Effector CD8-positive, alpha-beta T cell (primary cell): ENCODE measurements around the gene PDZD2.
"Not testable (repeated sequence)": the region's sequence is repeated elsewhere in the genome, so short reads cannot be mapped to it uniquely, and the experiment has no call there.

ENCODE experiments used
- DNase-seq: peaks from one replicate; lab custom pipeline; 2025; lab: John Stamatoyannopoulos, UW

The PDZD2 gene

DNA sequence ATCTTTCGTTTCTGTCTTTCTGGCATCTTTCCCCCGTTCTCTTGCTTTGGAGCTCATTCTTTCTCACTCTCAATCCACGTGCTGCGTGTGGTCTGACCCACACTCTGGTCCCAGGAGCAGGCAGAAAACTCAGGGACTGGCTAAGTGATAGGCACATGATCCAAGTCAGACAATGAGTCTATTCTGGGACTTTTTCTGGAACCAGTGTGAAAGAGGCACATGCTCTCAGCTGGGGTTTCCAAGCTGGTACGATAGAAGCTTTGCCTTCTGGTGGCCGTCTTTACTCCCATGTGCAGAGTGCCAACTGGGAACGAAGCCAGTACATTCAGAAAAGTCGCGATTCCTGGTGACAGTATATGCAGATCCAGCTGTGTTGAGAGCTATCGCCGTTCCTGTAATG lies 94.4 kb downstream of the PDZD2 start:
- DNase-seq: no peak

DNA sequence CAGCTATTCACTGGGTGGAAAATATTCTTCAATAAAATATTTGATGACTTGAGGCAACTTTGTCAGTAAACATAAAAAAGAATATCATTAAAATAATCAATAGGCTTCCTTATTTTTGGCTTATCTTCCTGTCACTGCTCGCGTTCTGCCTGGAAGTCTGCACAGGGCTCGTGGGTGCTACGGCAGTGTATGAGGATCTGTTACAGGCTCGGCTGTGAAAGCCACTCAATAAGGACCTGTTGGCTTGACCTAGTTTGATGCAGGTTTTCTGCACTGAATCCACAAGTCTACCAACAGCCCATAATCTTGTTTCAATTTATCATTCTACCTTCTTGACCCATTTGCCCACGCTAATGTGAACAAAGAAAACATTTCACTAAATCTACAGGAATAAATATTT lies 97.2 kb downstream of the PDZD2 start:
- DNase-seq: no peak

DNA sequence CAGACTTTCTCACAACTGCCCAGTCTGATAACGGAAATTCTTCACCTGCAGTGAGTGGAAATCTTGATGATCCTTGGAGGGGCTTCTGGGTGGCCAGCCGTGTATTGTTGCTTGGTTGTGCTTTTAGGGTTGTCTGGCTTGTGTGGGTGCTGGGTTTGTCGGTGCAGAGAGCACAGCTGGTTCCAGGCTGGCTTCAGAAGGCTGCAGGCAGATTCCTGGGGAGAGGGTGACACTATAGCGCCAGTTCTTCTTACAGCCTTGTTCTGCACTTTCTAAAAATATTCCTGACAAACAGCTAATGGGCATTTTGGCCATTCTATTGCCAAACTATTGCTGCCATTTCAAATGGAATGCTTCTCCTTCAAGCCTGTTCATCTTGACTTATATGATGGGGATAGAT lies 99.3 kb downstream of the PDZD2 start:
- no peak for DNase-seq

DNA sequence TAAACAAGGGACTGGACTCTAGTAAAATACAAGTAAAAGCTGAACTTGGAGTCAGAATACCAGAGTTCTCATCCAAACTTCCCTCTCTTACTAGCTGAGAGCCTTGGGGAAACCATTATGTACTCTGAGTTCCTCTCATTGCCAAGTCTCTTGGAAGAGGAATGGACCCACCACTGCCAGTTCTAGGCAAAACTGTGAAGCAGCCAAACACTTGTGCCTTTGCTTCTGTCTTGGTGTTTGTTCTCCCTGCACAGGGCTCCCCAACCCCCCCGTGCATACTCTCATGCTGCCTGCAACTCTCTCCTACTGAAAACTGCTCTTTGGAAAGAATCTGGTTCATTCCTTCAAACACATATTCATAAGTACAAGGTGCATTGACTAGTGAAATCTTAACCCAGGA lies 102.6 kb downstream of the PDZD2 start:
- DNase-seq: no peak

DNA sequence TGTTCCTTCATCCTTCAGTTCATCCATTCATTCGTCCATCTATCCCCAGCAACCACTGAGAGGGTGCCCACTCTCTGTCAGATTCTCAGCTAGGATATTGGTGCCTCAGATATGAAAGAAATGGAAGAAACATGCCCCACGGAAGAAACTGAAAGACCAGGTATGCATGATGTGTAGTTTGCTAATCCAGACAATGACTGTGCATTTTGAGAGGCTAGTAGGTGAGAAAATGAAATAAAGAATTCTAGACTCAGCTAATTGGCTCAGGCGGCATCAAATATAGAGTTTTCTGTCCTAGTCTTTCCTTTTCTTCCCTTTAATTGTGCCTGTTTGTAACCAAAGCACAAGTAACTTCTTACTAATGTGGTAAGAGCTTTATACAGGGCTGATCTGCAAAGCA lies 104.7 kb downstream of the PDZD2 start:
- no peak for DNase-seq

DNA sequence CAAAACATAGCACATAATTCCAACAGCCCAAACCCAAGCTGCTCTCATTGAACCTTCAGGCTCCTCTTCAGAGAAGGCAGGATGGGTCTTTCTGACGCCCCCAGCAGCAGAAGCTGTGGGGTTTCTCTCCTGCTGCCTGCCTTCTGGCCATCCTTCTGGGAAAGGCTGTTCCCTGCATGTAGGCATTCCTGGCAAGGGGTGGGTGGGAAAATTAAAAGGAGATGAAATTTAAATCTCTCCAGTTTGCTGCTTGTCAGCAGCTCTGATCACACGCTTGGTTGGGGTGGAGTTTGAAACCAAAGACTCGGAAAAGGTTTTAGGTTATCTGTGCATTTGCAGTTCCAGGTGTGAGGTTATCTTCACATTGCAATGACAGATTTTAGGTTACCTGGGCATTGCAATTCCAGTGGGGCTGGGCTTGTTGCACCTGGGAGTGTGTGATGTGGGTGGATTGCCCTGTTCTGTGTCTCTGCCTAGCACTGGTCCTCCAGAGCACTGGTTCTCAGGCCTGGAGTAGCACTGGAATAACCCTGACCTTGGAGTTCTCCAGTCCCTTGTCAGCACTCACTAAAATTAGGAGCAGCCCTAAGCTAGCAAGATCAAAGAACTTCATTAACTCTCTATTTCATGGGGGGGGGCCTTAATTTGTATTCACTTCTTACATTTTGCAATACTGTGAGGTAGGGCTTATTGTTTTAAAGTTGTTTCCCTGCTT lies 109.7 kb downstream of the PDZD2 start:
- no peak for DNase-seq

DNA sequence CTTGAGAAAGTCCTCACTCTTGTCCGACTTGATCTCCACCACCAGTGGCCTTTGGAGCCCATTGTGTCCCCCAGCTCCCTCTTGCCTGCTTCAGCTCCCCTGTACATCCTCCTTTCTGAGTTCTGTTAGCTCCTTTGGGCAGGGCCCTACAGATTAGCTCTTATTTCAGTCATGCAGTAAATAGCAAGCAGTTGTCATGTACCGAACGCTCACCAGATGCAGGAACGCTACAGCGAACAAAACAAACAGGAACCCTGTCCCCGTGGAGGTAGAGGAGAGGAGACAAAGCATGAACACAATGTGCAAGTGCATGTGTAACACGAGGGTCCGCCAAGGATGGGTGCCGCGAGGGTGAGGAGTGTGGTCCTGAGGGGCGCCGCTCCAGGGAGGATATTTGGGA lies 111.3 kb downstream of the PDZD2 start:
- no peak for DNase-seq

DNA sequence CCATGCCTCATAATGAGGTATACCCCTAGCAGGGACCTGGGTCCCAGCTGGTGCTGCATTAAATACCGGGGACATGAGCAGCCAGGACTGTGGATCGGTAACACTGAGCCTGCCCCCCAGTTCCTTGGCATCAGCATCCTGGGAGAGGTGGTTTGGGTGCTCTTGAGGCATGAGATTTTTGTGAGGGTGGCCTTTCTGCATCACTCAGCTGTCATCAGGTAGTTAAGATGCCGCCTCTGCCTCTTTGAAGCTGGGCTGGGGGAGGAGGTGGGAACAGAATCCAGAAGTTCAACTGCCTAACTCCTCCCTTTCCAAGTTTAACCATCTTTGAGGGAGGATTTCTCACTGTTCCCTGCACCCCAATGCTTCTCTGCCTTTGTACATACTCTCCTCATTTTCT lies 112.7 kb downstream of the PDZD2 start:
- DNase-seq: no peak

DNA sequence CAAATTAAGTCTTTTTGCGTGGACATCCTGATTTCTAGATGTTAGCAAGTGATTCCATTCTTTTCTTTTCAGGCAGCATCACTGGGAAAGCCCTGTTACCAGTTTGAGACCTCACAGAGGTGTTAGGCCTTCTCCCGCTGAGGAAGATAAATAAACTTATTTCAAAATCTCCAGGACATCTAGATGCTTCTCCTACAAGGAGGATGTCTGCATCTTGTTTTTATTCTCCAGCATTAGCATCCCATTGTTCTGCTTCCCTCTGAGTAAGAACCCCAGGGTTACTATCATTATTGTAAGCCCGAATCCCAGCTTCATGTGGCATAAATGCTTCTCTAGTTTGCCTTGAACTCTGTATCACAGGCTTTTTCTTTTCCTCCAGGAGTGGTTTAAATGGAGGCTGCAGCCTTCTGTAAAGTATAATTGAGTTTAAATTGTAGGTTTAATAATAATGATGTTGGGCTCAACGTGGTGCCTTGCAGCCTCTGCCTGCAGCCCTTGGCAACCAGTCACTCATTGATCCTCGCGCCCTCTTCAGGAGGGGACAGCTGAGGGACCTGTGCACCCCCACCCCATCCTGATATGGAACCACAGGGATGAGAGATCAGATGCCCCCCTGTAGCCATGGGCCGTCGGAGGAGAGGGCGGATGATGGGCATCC lies 114.9 kb downstream of the PDZD2 start:
- DNase-seq: no peak

DNA sequence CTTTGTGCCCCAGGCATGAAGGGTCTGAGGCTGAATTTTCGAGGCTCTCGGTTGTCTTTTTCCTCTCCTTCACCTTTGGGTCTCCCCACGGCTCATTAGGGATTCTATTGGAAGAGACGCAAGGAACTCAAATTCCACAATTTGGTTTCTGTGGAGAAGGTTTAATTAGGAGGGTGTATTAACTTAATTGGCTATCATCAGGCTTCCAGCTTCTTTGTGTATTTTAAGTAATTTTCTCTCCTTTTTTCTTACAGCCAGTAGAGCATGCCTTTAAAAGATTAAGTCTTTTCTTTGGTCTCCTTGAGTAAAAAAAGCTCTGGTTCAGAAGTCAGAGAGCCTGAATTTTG lies 115.4 kb downstream of the PDZD2 start:
- no peak for DNase-seq

DNA sequence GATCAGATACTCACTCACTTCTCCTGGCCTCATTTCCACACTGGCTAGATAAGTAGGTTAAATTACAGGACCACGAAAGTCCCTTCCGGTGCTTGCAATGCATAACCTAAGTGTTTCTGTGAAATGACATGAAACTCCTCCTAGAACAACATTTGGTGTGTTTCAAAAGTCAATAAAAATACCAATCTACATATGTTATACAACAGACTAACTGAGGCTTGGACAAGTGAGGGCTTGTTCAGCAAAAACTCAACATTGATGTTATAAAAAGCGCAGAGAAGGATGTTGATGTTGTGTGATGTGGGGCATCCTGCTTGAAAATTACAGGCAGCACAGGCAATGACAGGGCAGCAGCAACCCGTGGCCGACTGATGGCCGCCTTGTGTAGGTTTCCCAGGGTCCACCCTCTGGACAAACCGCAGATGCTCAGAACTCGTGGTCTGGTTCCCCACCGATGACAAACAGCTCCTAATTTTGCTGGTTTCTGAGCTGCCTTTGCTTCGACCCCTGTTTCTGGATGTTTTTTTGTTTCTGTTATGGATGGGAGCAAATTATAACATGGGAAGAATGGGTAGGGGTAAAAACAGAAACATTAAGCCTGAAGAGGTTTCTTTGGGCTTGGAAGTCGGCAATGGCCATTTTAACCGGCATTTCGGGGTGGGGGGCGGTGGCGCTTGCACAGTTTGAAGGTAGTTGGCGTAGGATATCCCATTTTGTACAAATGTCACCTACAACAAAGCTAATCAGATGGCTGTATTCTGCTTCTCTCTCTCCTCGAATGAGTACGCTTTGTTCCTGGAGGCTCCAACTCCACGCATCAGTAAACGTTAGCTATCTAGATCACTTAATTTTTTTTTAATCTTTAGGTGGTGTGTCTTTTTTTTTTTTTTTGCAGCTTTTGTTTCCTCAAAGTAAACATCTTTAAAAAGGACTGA lies 116.1 kb downstream of the PDZD2 start:
- DNase-seq: no peak

DNA sequence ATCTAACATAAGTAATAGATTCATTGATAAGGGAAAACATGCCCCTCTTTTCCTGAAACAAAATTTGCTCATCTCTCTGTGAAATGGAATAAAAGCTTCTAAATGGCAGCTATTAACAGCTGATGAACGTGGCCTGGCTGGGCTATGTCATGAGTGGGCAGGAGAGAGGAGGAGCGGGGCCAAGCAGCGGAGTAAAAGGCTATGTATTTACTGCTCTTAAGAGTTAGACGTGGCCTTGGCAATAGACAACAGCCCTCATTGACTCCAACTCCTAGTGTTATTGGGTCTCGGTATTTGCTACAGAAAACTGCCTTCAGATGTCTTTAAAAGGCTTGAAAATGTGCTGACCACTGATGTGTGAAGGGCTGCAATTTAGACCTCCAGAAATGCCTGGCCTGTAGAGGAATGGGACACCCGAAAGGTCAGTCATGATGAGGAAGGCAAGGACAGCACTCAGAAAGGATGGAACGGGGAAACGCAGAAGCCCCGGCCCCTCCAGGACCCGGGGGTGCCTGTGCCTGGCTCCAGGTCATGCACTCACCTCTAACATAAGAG lies 116.8 kb downstream of the PDZD2 start:
- no peak for DNase-seq

DNA sequence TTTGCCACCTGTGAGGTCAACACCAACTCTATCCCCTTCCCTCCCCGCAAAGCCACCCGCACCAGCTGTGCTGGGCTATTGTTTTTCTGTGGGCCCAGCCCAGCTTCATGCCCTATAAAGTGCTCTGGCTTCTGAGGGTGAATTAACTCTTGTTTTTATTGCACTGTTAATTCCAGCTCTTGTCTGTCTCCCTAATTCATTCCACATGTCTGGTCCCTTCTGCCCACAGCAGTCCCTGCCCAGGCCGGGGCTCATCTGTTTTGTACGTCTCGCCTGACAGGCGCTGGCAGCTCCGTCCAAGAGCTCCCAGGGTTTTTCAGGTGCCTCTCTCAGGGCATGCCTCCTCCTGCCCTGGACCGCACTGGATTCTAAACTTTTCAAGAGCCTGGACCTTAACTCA lies 118.9 kb downstream of the PDZD2 start:
- no peak for DNase-seq

DNA sequence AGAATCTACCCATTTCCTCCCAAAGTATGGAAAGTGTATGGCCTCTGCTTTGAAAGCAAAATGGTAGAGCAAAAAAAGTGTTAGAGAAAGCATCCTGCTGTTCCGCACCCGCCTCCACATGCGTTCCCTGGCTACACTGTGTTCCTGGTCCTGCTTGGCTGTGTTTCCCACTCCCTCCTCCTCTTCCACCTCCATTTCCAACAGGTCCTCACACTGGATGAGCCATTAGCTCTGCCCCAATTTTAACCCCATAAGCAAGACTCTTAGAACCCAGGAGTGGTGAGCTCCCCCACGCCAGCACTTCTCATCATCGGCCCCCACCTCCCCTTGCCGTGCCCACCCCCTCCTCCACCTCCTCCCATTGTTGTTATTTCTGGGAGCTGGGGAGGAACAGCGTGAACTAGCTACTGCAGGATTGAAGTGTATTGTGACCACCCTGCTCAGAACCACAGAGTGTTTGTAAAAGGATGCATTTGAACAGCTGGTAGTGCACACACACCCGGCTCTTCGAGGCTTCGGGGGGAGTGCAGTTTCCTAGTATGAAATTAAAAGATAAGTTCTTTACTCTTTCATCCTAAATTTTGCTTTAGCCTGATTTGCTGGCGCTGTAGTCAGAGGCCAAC lies 120.0 kb downstream of the PDZD2 start:
- no peak for DNase-seq

DNA sequence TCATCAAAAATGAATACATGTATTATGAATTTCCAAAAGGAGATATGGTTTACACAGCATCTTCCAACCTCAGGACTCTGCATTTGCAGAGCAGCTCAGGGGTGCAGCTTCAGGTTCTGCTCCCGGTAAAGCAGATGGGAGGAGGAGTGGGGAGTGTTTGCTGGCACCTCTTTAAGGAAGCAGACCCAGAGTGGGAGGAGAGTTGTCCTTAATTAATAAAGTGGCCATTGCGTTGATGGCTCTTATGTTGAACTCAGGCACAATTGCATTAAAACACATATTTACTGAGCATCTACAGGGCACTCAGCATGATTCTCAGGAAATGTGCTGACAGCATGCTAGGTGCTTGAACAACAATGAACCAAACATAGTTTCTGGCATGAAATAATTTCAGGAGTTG lies 121.0 kb downstream of the PDZD2 start:
- DNase-seq: no peak

DNA sequence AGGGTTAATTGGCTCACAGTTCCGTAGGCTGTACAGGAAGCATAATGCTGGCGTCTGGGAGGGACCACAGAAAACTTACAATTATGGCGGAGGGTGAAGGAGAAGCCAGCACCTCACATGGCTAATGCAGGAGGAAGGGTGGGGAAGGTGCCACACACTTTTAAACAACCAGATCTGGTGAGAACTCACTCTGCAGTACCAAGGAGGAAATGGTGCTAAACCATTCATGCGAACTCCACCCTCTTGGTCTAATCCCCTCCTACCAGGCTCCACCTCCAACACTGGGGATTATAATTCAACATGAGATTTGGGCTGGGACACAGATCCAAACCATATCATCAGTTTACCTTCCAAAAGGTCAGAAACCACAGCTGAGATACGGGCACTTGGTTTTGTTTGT lies 122.9 kb downstream of the PDZD2 start:
- DNase-seq: no peak

DNA sequence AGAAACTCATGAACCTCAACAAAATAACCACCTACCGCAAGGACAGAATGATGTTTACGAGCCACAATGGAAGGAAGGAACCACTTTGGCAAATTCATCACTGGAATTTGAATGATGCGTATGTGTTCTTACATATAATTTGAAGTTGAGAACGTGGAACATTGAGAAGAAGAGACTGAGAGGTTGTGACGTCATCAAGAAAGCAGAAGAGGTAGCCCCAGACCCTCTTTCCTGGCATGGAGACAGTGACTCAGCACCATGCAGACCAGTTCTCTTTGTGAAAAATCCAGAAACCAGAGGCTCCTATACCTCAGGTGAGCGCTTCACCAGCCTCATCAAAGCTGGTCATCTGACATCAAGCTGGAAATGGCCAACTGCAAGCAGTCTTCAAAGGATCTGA lies 124.5 kb downstream of the PDZD2 start:
- DNase-seq: no peak

DNA sequence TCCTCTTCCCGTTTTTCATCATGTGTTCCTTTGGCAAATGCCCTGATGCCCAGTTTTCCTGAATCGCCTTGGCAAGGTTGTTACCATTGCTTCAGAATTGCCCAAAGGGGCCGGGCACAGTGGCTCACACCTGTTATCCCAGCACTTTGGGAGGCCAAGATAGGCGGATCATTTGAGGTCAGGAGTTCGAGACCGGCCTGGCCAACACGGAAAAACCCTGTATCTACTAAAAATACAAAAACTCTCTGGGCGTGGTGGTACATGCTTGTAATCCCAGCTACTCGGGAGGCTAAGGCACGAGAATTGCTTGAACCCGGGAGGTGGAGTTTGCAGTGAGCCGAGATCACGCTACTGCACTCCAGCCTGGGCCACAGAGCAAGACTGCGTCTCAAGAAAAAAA lies 125.8 kb downstream of the PDZD2 start:
- not testable (repeated sequence) for DNase-seq

DNA sequence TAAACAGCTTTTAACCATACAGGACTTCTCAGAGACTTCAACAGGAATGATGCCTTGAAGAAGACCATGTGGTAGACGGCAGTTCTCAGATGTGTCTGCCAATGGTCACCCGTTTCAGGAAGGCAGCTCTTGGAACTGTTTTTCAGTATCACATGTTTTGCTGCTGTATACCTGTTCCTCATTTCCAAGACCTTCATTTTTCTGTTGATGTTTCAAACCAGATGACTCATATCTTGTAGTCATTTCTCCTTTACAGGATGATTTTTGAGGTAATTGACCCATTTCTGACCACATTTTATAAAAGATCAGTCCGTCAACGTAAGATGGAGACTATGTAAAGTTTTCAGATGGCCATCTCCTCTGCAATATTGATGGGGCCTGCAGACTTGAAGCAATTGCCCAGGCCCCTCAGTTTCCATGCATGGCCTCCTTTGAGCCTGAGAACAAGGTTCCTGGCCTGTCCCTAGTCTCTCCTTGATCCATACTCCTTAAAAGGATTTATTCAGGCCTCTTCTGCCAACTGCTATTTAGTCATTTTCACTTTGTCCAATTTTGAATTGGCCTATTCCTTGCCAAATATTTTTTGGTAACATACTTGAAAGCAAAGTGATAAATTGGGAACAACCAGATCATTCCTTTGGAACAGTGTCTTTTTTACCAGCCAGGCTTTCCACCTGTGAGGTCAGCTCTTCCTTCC lies 128.6 kb downstream of the PDZD2 start:
- DNase-seq: no peak

DNA sequence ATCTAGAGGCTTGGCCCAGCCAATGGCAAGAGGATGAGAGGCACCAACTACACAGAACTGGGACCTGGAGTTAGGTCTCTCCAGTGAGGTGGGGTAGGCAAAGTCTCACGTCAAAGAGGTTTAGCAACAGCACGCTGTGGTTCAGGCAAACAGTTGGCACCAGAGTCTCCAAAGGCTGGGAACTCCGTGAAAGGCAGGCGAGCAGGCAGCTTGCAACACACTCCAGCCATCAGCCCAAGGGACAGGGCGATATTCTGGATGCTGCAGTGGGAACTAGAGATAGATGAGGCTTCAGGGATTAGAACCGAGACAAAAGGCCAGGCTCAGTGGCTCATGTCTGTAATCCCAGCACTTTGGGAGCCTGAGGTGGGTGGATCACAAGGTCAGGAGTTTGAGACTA lies 129.1 kb downstream of the PDZD2 start:
- DNase-seq: no peak

DNA sequence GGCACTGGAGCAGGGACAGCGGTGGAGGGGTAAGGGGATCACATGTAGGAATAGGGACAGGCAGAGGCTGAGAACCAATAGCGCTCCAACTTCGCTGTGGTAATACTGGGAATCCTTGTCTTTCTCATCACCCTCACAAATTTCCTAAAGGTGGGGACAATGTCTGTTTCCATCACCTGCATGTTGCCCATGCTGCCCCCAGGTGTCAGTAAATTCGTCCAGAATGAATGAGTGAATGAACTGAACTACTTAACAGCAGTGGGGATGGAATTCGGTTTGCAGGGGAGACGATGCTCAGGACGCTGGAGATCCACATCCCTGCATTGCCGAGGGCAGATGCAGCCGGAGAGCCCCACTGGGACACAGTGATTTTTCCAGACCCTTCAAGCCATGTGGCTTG lies 129.9 kb downstream of the PDZD2 start:
- no peak for DNase-seq

DNA sequence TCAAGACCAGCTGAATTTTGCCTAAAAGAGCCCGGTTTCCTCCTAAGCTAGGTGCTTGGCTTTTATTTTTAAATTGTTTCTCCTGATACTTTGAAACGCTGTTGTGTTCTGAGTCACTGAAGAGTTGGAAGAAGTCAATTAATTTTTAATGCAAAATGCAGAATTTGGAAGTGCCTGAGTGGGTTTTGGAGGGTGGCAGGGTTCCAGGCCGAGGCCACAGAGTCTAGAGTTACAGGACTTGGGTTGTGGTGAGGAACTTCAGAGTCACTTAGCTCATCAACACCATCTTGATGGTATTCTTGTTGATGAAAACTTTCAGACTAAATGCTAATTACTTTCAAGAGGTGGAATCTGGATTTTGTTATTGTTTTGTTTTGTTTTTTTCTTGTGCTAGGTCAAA lies 130.6 kb downstream of the PDZD2 start:
- no peak for DNase-seq
